PC-9 (cell line): Measurements from ENCODE around the gene CD200R1L. TPM values are rescaled to one million over a fixed set of nuclear protein-coding genes. Genes with fewer than 3 reads are reported as not detected.

Experiments used
- BruUV-seq: library from RNA; stranded (reverse); fragments of 400-500 nt; replicated peaks from 2 replicates; lab custom pipeline; 2021; lab: Mats Ljungman, UMichigan
- CTCF ChIA-PET: fragments of 300-600 bp; sonication (Branson Sonifier 250); formaldehyde crosslinking; loops from one replicate; lab custom pipeline; 2022; ENCODE audit warnings: antibody characterized with exemption; lab: Charles Lee
- POLR2A ChIA-PET: fragments of 300-600 bp; sonication (Branson Sonifier 250); formaldehyde crosslinking; loops from one replicate; lab custom pipeline; 2022; ENCODE audit warnings: antibody characterized with exemption; ENCODE audit not compliant: unreplicated experiment; lab: Charles Lee
- DNase-seq, 2 experiments: peaks; one replicate each; pipeline versions ENCODE4 v3.0.0 to v3.0.0-alpha.2; 2015 to 2022; ENCODE audit warnings: mixed read lengths in 1 of 2
- H2AFZ ChIP-seq: fragments of 200-600 bp; sonication (generic); 2 replicates; pipeline ENCODE4 v1.8.1; 2017; ENCODE audit warnings: antibody characterized with exemption
- H3F3A ChIP-seq: fragments of 200-600 bp; sonication (generic); 2 replicates; pipeline ENCODE4 v1.8.1; 2017; ENCODE audit warnings: antibody characterized with exemption, mild to moderate bottlenecking, low read depth; ENCODE audit not compliant: insufficient read depth
- H3K27ac ChIP-seq: fragments of 200-600 bp; sonication (generic); 2 replicates; pipeline ENCODE4 v1.6.1; 2016; ENCODE audit warnings: mixed run types
- H3K27me3 ChIP-seq: fragments of 200-600 bp; sonication (generic); 2 replicates; pipeline ENCODE4 v1.6.1; 2016; ENCODE audit warnings: low read depth, mixed run types; ENCODE audit not compliant: insufficient read depth
- H3K36me3 ChIP-seq: fragments of 200-600 bp; sonication (generic); 2 replicates; pipeline ENCODE4 v1.6.1; 2016; ENCODE audit warnings: low read depth, mixed run types
- H3K4me1 ChIP-seq: fragments of 200-600 bp; sonication (generic); replicated peaks from 2 replicates; pipeline ENCODE4 v1.6.1; 2016; ENCODE audit warnings: mixed run types; ENCODE audit not compliant: insufficient read depth
- H3K4me2 ChIP-seq: fragments of 200-600 bp; sonication (generic); 2 replicates; pipeline ENCODE4 v1.6.1; 2017; ENCODE audit warnings: mixed run types
- H3K4me3 ChIP-seq: fragments of 200-600 bp; sonication (generic); 2 replicates; pipeline ENCODE4 v1.6.1; 2016; ENCODE audit warnings: mixed run types
- H3K79me2 ChIP-seq: fragments of 200-600 bp; sonication (generic); 2 replicates; pipeline ENCODE4 v1.6.1; 2017; ENCODE audit warnings: low read depth, mixed run types
- H3K9me2 ChIP-seq: fragments of 200-600 bp; sonication (generic); 2 replicates; pipeline ENCODE4 v1.8.1; 2017; ENCODE audit warnings: mild to moderate bottlenecking; ENCODE audit not compliant: insufficient read depth
- H3K9me3 ChIP-seq: fragments of 200-600 bp; sonication (generic); 2 replicates; pipeline ENCODE4 v1.8.1; 2016; ENCODE audit warnings: low read depth; ENCODE audit not compliant: insufficient read depth
- H4K20me1 ChIP-seq: fragments of 200-600 bp; sonication (generic); 2 replicates; pipeline ENCODE4 v1.8.1; 2017; ENCODE audit not compliant: insufficient read depth
- EZH2 ChIP-seq: fragments of 200-600 bp; sonication (generic); IDR thresholded peaks from 2 replicates; pipeline ENCODE4 v1.8.0; 2017; ENCODE audit warnings: antibody characterized with exemption, low read depth
- intact Hi-C: fragments of 100-400 bp; cut with micrococcal nuclease; formaldehyde crosslinking; loops from one replicate; pipeline ENCODE4 v1.10.0; 2022; ENCODE audit not compliant: unreplicated experiment
- total RNA-seq: library from RNA; stranded (reverse); gene quantifications from 2 replicates; pipeline ENCODE4 v1.2.3, GENCODE V29; 2021
- TF ChIP-seq, protein P1 (sequence below): fragments of 200-600 bp; sonication (generic); conservative IDR thresholded peaks from 2 replicates; pipeline ENCODE4 v1.6.1; 2017; ENCODE audit warnings: mixed run types, antibody characterized with exemption, mild to moderate bottlenecking, moderate library complexity

The CD200R1L gene
- total RNA-seq, 1 experiment from 2014 or later, result 0.37 TPM

DNA sequence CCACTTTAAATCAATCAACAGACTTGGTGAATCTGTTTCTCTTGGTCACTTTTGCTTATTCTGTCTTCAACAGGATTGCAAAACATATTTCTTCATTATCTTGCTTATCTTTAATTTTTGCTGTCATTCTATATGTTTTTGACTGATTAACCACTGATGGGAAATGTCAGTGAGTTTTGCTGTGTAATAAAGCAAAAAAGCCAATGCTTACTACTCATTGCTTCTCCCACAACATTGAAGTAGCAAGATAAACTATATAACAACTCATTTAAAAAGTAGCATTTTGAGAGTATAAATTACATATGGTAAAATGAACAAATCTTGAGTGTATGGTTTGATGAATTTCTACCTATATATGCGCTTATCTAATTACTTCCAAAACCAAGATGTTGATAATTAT, 892 bp downstream of the CD200R1L start:
- CTCF ChIA-PET, result no interaction called here
- no peaks in the 10 kb centered on the region for H3K36me3 ChIP-seq
- no peaks in the 10 kb centered on the region for H3K9me2 ChIP-seq
- H3K27me3 ChIP-seq, result no peaks in the 10 kb centered on the region
- H3K4me1 ChIP-seq, result no peaks in the 10 kb centered on the region
- no peak for DNase-seq
- H3K27ac ChIP-seq, result no peak overlapping the region
- no TSS peak for BruUV-seq
- TF ChIP-seq EZH2, result no peak
- TF ChIP-seq, protein P1, sequence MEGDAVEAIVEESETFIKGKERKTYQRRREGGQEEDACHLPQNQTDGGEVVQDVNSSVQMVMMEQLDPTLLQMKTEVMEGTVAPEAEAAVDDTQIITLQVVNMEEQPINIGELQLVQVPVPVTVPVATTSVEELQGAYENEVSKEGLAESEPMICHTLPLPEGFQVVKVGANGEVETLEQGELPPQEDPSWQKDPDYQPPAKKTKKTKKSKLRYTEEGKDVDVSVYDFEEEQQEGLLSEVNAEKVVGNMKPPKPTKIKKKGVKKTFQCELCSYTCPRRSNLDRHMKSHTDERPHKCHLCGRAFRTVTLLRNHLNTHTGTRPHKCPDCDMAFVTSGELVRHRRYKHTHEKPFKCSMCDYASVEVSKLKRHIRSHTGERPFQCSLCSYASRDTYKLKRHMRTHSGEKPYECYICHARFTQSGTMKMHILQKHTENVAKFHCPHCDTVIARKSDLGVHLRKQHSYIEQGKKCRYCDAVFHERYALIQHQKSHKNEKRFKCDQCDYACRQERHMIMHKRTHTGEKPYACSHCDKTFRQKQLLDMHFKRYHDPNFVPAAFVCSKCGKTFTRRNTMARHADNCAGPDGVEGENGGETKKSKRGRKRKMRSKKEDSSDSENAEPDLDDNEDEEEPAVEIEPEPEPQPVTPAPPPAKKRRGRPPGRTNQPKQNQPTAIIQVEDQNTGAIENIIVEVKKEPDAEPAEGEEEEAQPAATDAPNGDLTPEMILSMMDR, result no peak
- POLR2A ChIA-PET, result no interaction called here
- 0 out of 2 replicates have a peak overlapping the region, but pooled peaks have one; percentile 49 for H2AFZ ChIP-seq
- no peaks in the 10 kb centered on the region for H3K79me2 ChIP-seq
- H4K20me1 ChIP-seq, result no peaks in the 10 kb centered on the region
- H3K4me3 ChIP-seq, result no peak overlapping the region
- no peaks in the 10 kb centered on the region for H3F3A ChIP-seq
- H3K4me2 ChIP-seq, result no peak overlapping the region
- intact Hi-C loops, result no loop called here
- H3K9me3 ChIP-seq, result peaks cover 7% of the 10 kb centered on the region

DNA sequence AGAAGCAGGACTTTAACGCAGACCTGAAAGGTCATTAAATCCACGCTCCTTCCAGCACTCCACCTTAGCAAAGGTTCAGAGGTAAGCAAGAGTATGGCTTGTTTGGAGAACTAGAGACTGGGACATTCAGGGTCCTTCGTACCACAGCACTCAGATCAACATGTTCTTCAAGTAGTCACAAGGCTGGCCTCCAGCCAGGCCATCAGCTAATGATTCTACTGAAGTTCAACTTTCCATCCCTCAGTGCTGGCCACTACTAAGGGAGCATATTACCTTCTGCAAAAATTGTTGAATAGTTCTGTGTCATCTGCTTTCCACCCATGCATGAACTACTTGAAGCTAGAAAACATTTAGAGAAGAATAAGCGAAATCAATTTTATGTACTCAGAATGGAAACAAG, 17.6 kb downstream of the CD200R1L start:
- Histone ChIP-seq H3K9me3 (no peaks in the 10 kb centered on the region), H3K4me2 (no peak overlapping the region), H3K27me3 (no peaks in the 10 kb centered on the region), H3K4me3 (no peak overlapping the region), H3K27ac (no peak overlapping the region), H4K20me1 (no peaks in the 10 kb centered on the region), H3F3A (no peaks in the 10 kb centered on the region), H3K79me2 (no peaks in the 10 kb centered on the region), H3K4me1 (no peaks in the 10 kb centered on the region), H2AFZ (no peak overlapping the region), H3K36me3 (no peaks in the 10 kb centered on the region), H3K9me2 (no peaks in the 10 kb centered on the region)
- no peak for DNase-seq
- ChIA-PET CTCF (no interaction called here), POLR2A (no interaction called here)
- no peak for TF ChIP-seq EZH2
- TF ChIP-seq, protein P1, result no peak
- no TSS peak for BruUV-seq
- intact Hi-C loops, result no loop called here

DNA sequence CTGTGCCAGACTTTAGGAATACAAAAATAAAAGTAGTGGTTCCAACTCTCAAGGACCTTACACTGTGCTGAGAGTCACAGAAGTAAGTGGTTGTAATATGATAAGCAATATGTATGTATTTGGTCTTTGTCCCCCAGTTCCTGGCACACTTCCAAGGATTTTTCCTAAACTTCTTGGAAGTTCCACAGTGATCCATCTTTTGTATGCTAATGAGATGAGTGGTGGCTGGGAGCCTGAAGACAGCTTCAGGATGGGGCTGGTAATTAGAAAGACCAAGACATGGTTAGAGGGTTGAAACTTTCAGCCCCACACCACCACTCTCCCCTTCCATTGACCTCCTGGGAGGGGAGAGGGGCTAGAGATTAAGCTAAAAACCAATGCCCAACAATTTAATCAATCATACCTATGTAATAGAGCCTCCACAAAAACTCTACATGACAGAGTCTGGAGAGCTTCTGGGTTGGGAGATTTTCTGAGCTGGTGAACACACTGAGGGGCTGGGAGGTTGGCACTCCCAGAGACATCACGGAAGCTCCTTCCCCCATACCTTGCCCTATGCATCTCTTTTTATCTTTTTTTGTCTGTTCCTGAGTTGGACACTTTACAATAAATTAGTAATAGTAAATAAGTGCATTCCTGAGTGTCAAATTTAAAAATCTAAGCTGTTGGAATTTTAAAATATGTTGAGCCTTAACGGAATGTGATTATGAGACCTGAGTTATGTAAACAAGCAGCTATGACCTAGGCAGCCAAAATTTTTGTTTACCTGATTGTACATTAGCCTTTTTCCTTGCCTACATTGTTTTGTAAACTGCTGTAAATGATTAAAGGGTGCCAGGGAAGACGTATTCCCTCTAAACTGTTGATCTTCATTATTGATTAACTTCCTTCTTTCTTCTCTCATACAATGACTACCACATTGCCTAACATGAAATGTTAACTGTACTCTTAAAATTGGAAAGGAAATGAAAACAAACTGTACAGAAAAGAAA, 24.3 kb downstream of the CD200R1L start:
- no peak overlapping the region for H3K4me2 ChIP-seq
- POLR2A ChIA-PET, result interaction anchor here (0.6 to 0.8 kb wide), 4 partner anchors 71 to 1073 kb away, joined by 3 to 7 read pairs (median 4); no protein-coding TSS in a partner anchor

More for the DNA sequence above, 24.3 kb downstream of the CD200R1L start:
- Histone ChIP-seq H3K9me3 (no peaks in the 10 kb centered on the region), H3K36me3 (no peaks in the 10 kb centered on the region), H3K27ac (no peak overlapping the region), H3K4me3 (no peak overlapping the region), H2AFZ (no peak overlapping the region; the same call in 1 of the 2 replicates), H3K79me2 (no peaks in the 10 kb centered on the region), H4K20me1 (no peaks in the 10 kb centered on the region), H3K27me3 (no peaks in the 10 kb centered on the region), H3F3A (0 out of 2 replicates have a peak, but pooled peaks cover 6% of the 10 kb centered on the region), H3K9me2 (no peaks in the 10 kb centered on the region), H3K4me1 (peaks cover 23% of the 10 kb centered on the region)
- CTCF ChIA-PET, result interaction anchor here (0.9 kb wide), 1 partner anchor 85 kb away, joined by 3 read pairs; no protein-coding TSS in a partner anchor
- DNase-seq, result peak in 1 of 2 experiments; percentile 65
- no TSS peak for BruUV-seq
- intact Hi-C loops, result no loop called here
- TF ChIP-seq EZH2, result no peak
